Measurements from ENCODE around the gene UACA. TPM values are rescaled to one million over a fixed set of nuclear protein-coding genes. Genes with fewer than 3 reads are reported as not detected.

The UACA gene
- polyA plus RNA-seq, 1 of the 3 experiments (the other 2 are of a cell fraction), result 35.9 TPM

DNA sequence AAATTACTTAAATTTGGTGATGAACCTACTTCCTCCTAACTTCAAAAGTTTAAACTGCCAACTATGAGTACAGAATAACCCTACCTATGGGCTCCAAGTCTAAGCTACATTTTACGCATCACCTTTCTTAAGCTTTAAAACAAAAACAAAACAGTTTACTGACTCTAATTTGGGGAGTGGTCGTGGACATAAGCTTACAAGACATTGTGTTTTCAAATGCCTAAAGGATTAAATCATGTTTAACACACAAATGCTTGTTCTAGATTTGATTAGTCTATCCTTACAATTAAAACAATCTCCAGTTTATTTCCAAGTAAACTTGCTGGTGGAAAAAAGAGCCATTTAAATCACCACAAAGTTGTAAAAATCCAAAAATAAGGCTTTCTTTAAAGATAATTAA is 62.2 kb downstream of the UACA start (continued):
- TF ChIP-seq, protein P1, sequence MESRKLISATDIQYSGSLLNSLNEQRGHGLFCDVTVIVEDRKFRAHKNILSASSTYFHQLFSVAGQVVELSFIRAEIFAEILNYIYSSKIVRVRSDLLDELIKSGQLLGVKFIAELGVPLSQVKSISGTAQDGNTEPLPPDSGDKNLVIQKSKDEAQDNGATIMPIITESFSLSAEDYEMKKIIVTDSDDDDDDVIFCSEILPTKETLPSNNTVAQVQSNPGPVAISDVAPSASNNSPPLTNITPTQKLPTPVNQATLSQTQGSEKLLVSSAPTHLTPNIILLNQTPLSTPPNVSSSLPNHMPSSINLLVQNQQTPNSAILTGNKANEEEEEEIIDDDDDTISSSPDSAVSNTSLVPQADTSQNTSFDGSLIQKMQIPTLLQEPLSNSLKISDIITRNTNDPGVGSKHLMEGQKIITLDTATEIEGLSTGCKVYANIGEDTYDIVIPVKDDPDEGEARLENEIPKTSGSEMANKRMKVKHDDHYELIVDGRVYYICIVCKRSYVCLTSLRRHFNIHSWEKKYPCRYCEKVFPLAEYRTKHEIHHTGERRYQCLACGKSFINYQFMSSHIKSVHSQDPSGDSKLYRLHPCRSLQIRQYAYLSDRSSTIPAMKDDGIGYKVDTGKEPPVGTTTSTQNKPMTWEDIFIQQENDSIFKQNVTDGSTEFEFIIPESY (IDR thresholded peaks at IDR 0.05; ENCODE audit: borderline replicate concordance, low read depth), result no peak
- TF ChIP-seq, protein P2, sequence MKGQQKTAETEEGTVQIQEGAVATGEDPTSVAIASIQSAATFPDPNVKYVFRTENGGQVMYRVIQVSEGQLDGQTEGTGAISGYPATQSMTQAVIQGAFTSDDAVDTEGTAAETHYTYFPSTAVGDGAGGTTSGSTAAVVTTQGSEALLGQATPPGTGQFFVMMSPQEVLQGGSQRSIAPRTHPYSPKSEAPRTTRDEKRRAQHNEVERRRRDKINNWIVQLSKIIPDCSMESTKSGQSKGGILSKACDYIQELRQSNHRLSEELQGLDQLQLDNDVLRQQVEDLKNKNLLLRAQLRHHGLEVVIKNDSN (IDR thresholded peaks at IDR 0.05; ENCODE audit: borderline replicate concordance, low read depth), result no peak

GRCh38 chr15:70699890-70700289 is 63.5 kb downstream of the UACA start:
- H3K4me3 ChIP-seq (ENCODE audit: low read depth in 2 of 2, low read length in 1 of 2), result peak overlapping the region in 1 of 2 experiments; percentile 39; a peak in 2 of 4 replicates
- peak overlapping the region; percentile 79 to 91 for H3K27ac ChIP-seq (ENCODE audit: low read depth in 2 of 2, low read length in 1 of 2)
- no peak for TF ChIP-seq EZH2phosphoT487 (IDR thresholded peaks at IDR 0.05; ENCODE audit: borderline replicate concordance, low read depth)
- TF ChIP-seq SMC3 (IDR thresholded peaks at IDR 0.05; ENCODE audit: low read depth, low read length), result no peak
- TF ChIP-seq, protein P3, sequence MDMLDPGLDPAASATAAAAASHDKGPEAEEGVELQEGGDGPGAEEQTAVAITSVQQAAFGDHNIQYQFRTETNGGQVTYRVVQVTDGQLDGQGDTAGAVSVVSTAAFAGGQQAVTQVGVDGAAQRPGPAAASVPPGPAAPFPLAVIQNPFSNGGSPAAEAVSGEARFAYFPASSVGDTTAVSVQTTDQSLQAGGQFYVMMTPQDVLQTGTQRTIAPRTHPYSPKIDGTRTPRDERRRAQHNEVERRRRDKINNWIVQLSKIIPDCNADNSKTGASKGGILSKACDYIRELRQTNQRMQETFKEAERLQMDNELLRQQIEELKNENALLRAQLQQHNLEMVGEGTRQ (IDR thresholded peaks at IDR 0.05; ENCODE audit: borderline replicate concordance, low read depth, low read length), result no peak
- no peak for TF ChIP-seq IRF3 (IDR thresholded peaks at IDR 0.05; ENCODE audit: low read depth, low read length)
- TF ChIP-seq NFIC (IDR thresholded peaks at IDR 0.05; ENCODE audit: borderline replicate concordance), result no peak
- TF ChIP-seq FOXJ3 (CRISPR knock-in tag; IDR thresholded peaks at IDR 0.05), result no peak
- no peak for TF ChIP-seq TCF12 (IDR thresholded peaks at IDR 0.05)
- TF ChIP-seq FOSL2 (IDR thresholded peaks at IDR 0.05; ENCODE audit: borderline replicate concordance, low read depth), result no peak
- no peak for TF ChIP-seq JUND (IDR thresholded peaks at IDR 0.05)
- no peak for TF ChIP-seq GATA2 (CRISPR knock-in tag; IDR thresholded peaks at IDR 0.05)
- TF ChIP-seq NRF1 (IDR thresholded peaks at IDR 0.05; ENCODE audit: low read depth, low read length), result no peak
- no peak for TF ChIP-seq RAD21 (IDR thresholded peaks at IDR 0.05; ENCODE audit: low read length)
- no peak for TF ChIP-seq FOXM1 (IDR thresholded peaks at IDR 0.05; ENCODE audit: low read depth)
- no peak for TF ChIP-seq TAF1 (IDR thresholded peaks at IDR 0.05; ENCODE audit: borderline replicate concordance, low read depth, low read length)
- no peak for TF ChIP-seq EP300 (IDR thresholded peaks at IDR 0.05; ENCODE audit: borderline replicate concordance in 1 of 2, low read depth in 1 of 2, low read length in 1 of 2)
- no peak for TF ChIP-seq SIN3A (IDR thresholded peaks at IDR 0.05; ENCODE audit: borderline replicate concordance, low read depth, low read length)
- H3K9me3 ChIP-seq, result no peaks in the 10 kb centered on the region
- peak overlapping the region; percentile 67; the same call in 1 of the 2 replicates for H3K9ac ChIP-seq
- ChIA-PET POLR2A (no interaction called here), CTCF (no interaction called here)
- H4K20me1 ChIP-seq (ENCODE audit: insufficient read depth), result peaks cover 15% of the 10 kb centered on the region; the same call in 1 of the 2 replicates
- H3K4me1 ChIP-seq (ENCODE audit: control insufficient read depth in 1 of 2, insufficient read depth in 2 of 2, low read depth in 1 of 2, low read length in 1 of 2), result peaks cover 9 to 46% of the 10 kb centered on the region in 2 experiments
- no peak for DNase-seq
- no peak overlapping the region; the same call in 1 of the 2 replicates for H2AFZ ChIP-seq (ENCODE audit: low read depth)
- H3K4me2 ChIP-seq, result peak overlapping the region; percentile 74
- peaks cover 11 to 34% of the 10 kb centered on the region in 2 experiments for H3K36me3 ChIP-seq (replicated peaks in 1 of 2; ENCODE audit: control insufficient read depth in 1 of 2, insufficient read depth in 2 of 2, low read length in 1 of 2)
- H3K9me2 ChIP-seq, result no peaks in the 10 kb centered on the region
- peaks cover 100% of the 10 kb centered on the region for H3K79me2 ChIP-seq (ENCODE audit: insufficient read depth)
- H3K27me3 ChIP-seq (ENCODE audit: insufficient read depth), result no peaks in the 10 kb centered on the region
- peaks cover 49% of the 10 kb centered on the region for H3F3A ChIP-seq (replicated peaks; ENCODE audit: insufficient read depth)

All from SK-N-SH (cell line).